Activated CD8-positive, alpha-beta T cell treated with anti-CD3 and anti-CD28 coated beads, Interleukin-2, amount 10 ng/mL, durations not matched to agents 7 days and 5 days (primary cell): Measurements from ENCODE around the gene KLHL20. TPM values are rescaled to one million over a fixed set of nuclear protein-coding genes. Genes with fewer than 3 reads are reported as not detected.
"Not testable (repeated sequence)": the region's sequence is repeated elsewhere in the genome, so short reads cannot be mapped to it uniquely, and the experiment has no call there.

Experiments
- ATAC-seq: fragments of 150-1000 bp; cut with Tn5 transposase; one replicate; pipeline ENCODE4 v1.10.0; 2021; ENCODE audit warnings: moderate library complexity
- CTCF ChIA-PET: fragments of 350-600 bp; sonication (Branson Sonifier 250); formaldehyde crosslinking; loops from one replicate; lab custom pipeline; 2021; ENCODE audit warnings: antibody characterized with exemption; lab: Charles Lee
- POLR2A ChIA-PET: fragments of 350-600 bp; sonication (Branson Sonifier 250); formaldehyde crosslinking; loops from one replicate; lab custom pipeline; 2021; ENCODE audit warnings: antibody characterized with exemption; lab: Charles Lee
- DNase-seq: peaks from one replicate; pipeline ENCODE4 v3.0.0-alpha.2; 2020
- H3K27ac Mint-ChIP-seq: one replicate; pipeline ENCODE4 v1.8.0; 2021; ENCODE audit warnings: mild to moderate bottlenecking, mixed read lengths
- H3K27me3 Mint-ChIP-seq: one replicate; pipeline ENCODE4 v1.8.0; 2021; ENCODE audit warnings: low read depth, mixed read lengths
- H3K36me3 Mint-ChIP-seq: one replicate; pipeline ENCODE4 v1.8.0; 2021; ENCODE audit warnings: low read depth, mixed read lengths
- H3K4me1 Mint-ChIP-seq: one replicate; pipeline ENCODE4 v1.8.0; 2021; ENCODE audit warnings: low read depth, mixed read lengths
- H3K4me3 Mint-ChIP-seq: one replicate; pipeline ENCODE4 v1.8.0; 2021; ENCODE audit warnings: mild to moderate bottlenecking, mixed read lengths
- H3K9me3 Mint-ChIP-seq: one replicate; pipeline ENCODE4 v1.8.0; 2022; ENCODE audit warnings: mixed read lengths; ENCODE audit not compliant: insufficient read depth
- total RNA-seq, 2 experiments: library from RNA; stranded (reverse); gene quantifications; one replicate each; pipeline ENCODE4 v1.2.3, GENCODE V29; 2021

KLHL20 gene
- total RNA-seq, 2 experiments from 2014 or later = 18.3 to 22.3 TPM

DNA sequence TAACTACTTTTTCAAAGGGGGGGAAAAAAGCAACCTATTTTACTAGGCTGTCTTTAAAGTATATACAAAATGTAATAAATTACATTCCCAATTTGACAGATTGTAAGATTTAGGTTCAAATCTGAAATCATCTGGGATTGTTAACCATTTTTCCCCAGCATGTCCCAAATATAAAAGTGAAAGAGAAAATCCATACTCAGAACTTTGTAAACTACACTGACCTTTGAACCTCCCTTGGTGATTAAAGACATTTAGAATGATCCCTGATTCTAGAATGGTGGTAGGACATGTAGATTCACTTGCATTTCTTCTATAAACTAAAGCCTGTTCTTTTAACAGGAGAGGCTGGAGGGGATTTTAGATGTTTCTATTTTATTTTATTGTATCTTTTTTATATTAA lies 39.0 kb downstream of the KLHL20 start:
- ATAC-seq = no peak
- Mint-ChIP-seq H3K4me3 (no peak overlapping the region), H3K27me3 (no peaks in the 10 kb centered on the region), H3K9me3 (no peaks in the 10 kb centered on the region), H3K36me3 (peaks cover 60% of the 10 kb centered on the region), H3K4me1 (no peaks in the 10 kb centered on the region), H3K27ac (no peak overlapping the region)
- ChIA-PET POLR2A (no interaction called here), CTCF (no interaction called here)
- no peak for DNase-seq

DNA sequence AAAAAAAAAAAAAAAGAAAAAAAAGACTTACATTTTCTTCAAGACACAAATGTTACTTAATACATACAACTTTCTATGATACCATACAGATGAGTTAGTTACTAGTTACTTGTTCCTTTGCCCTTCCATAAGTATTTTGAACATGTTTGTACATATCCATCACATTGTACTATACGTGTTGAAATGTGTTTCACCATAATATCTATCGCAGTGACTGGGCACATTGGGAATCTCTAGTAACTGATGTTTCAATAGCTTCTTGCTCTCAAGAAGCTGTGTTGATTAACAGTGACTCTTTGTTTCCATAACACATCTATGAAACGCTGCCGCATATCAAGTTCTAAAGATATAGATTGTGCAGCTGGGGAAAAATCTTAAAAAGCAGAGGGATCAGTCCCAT lies 42.9 kb downstream of the KLHL20 start:
- Mint-ChIP-seq H3K9me3 (peaks cover 21% of the 10 kb centered on the region), H3K4me1 (peaks cover 16% of the 10 kb centered on the region), H3K36me3 (peaks cover 74% of the 10 kb centered on the region), H3K27me3 (no peaks in the 10 kb centered on the region), H3K4me3 (no peak overlapping the region), H3K27ac (no peak overlapping the region)
- CTCF ChIA-PET = no interaction called here
- DNase-seq = no peak
- POLR2A ChIA-PET = no interaction called here
- no peak for ATAC-seq

DNA sequence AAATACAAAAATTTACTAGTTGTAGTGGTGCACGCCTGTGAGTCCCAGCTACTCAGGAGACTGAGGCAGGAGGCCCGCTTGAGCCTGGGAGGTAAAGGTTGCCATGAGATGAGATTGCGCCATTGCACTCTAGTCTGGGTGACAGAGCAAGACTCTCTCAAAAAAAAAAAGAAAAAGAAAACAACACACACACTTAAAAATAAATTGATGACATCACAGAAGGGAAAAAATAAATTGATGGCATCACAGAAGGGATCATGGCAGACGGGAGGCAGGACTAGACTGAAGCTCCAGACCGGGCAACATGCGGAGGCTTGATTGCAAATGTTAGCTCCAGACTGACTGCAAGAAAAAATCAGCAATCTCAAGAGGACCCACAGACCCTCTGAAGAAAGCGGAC lies 43.3 kb downstream of the KLHL20 start:
- Mint-ChIP-seq H3K27me3 (no peaks in the 10 kb centered on the region), H3K4me1 (peaks cover 16% of the 10 kb centered on the region), H3K4me3 (no peak overlapping the region), H3K36me3 (peaks cover 77% of the 10 kb centered on the region), H3K9me3 (peaks cover 25% of the 10 kb centered on the region), H3K27ac (no peak overlapping the region)
- ATAC-seq = no peak
- ChIA-PET POLR2A (no interaction called here), CTCF (no interaction called here)
- DNase-seq = no peak

DNA sequence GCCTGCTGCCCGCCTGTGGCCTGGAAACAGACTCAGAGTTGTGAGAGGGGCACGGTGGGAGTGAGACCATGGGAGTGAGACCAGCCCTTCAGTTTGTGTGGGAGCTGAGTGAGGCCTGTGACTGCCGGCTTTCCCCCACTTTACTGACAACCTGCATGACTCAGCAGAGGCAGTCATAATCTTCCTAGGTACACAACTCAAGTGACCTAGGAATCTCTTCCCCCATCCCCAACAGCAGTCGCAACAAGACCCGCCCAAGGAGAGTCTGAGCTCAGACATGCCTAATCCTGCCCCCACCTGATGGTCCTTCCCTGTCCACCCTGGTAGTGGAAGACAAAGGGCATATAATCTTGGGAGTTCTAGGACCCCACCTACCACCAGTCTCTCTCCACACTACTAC lies 44.2 kb downstream of the KLHL20 start:
- ATAC-seq = no peak
- H3K27ac Mint-ChIP-seq = no peak overlapping the region
- ChIA-PET CTCF (no interaction called here), POLR2A (no interaction called here)
- peaks cover 16% of the 10 kb centered on the region for H3K4me1 Mint-ChIP-seq
- H3K36me3 Mint-ChIP-seq = peaks cover 77% of the 10 kb centered on the region
- DNase-seq = no peak
- no peaks in the 10 kb centered on the region for H3K27me3 Mint-ChIP-seq
- no peak overlapping the region for H3K4me3 Mint-ChIP-seq
- H3K9me3 Mint-ChIP-seq = peaks cover 28% of the 10 kb centered on the region

DNA sequence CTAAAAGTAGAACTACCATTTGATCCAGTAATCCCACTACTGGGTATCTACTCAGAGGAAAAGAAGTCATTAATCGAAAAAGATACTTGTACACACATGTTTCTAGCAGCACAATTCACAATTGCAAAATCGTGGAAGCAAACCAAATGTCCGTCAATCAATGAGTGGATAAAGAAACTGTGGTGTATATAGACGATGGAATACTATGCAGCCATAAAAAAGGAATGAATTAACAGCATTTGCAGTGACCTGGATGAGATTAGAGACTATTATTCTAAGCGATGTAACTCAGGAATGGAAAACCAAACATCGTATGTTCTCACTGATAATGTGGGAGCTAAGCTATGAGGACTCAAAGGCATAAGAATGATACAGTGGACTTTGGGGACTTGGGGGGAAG lies 49.5 kb downstream of the KLHL20 start:
- CTCF ChIA-PET, ATAC-seq, H3K4me3 Mint-ChIP-seq, H3K27me3 Mint-ChIP-seq, DNase-seq, H3K27ac Mint-ChIP-seq: not testable (repeated sequence)
- Mint-ChIP-seq H3K36me3 (peaks cover 62% of the 10 kb centered on the region), H3K9me3 (peaks cover 35% of the 10 kb centered on the region), H3K4me1 (peaks cover 16% of the 10 kb centered on the region)
- POLR2A ChIA-PET = interaction anchor here (0.6 to 0.9 kb wide), 2 partner anchors 22 to 105 kb away, joined by 3 read pairs; no protein-coding TSS in a partner anchor

DNA sequence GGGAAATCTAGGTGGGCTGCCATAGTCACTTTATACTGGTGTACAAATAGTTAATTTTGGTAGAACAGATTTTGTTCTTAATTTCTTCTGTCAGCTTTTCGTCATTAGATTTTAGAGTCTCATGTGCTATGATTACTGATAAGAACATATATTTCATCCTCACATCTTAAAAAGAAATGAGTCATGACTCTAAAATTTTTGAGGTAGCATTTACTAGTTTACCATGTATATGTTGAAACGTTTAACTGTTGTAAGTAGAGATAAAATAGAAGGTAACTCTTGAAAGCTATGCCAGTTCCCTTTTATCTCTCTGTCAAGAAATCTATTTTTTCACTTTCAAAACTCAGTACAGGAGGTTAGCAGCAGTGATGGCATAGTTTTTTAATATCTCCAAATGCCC lies 53.4 kb downstream of the KLHL20 start:
- DNase-seq = no peak
- H3K27me3 Mint-ChIP-seq = no peaks in the 10 kb centered on the region
- peaks cover 4% of the 10 kb centered on the region for H3K4me1 Mint-ChIP-seq
- no peak overlapping the region for H3K27ac Mint-ChIP-seq
- no peak overlapping the region for H3K4me3 Mint-ChIP-seq
- H3K9me3 Mint-ChIP-seq = peaks cover 10% of the 10 kb centered on the region
- ATAC-seq = no peak
- POLR2A ChIA-PET = no interaction called here
- CTCF ChIA-PET = no interaction called here
- peaks cover 33% of the 10 kb centered on the region for H3K36me3 Mint-ChIP-seq

DNA sequence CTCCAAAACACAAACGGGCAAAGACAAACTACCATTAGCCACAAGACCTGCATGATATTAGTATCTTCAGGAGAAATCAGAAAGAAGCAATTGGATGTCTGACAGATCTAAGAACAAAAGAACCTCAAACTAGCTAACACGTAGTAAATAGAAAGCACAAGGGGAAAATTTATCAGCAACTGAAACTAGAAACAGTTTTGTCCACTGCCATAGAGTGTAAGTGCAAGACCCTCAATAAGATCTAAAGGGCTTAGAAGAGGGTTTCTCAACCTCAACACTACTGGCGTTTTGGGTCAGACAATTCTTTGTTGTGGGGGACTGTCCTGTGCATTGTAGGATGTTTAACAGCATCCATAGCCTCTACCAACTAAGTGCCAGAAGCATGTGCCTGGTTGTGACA lies 54.0 kb downstream of the KLHL20 start:
- Mint-ChIP-seq H3K4me1 (peaks cover 4% of the 10 kb centered on the region), H3K27ac (no peak overlapping the region), H3K9me3 (peaks cover 8% of the 10 kb centered on the region), H3K27me3 (no peaks in the 10 kb centered on the region), H3K36me3 (peaks cover 28% of the 10 kb centered on the region), H3K4me3 (no peak overlapping the region)
- ChIA-PET CTCF (no interaction called here), POLR2A (no interaction called here)
- DNase-seq = no peak
- no peak for ATAC-seq

DNA sequence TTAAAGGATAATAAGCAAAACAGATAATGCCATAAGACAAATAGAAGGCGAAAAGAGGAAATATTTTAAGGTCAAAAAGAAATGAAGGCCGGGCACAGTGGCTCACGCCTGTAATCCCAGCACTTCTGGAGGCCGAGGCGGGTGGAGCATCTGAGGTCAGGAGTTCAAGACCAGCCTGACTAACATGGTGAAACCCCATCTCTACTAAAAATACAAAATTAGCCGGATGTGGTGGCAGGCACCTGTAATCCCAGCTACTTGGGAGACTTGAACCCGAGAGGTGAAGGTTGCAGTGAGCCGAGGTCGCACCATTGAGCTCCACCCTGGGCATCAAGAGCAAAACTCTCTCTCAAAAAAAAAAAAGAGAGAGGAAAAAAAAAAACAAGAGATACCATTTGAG lies 55.5 kb downstream of the KLHL20 start:
- H3K4me3 Mint-ChIP-seq, H3K27me3 Mint-ChIP-seq, H3K27ac Mint-ChIP-seq, DNase-seq, H3K4me1 Mint-ChIP-seq, ATAC-seq, POLR2A ChIA-PET, CTCF ChIA-PET, H3K9me3 Mint-ChIP-seq: not testable (repeated sequence)
- H3K36me3 Mint-ChIP-seq = peaks cover 24% of the 10 kb centered on the region

DNA sequence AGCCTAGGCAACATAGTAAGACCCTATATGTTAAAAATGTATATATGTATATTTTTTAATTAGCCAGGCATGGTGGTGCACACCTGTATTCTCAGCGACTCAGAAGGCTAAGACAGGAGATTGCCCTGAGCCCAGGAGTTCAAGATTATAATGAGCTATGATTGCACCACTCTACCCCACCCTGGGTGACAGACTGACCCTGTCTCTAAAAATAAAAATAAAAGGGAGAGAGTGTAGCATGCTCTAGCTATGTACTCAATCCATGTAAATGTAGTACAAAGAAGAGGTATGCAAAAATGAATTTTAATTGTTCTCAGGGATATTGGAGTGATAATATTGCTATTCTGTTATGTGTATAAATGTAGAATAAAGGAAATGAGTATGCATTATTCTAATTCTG lies 56.8 kb downstream of the KLHL20 start:
- Mint-ChIP-seq H3K36me3 (peaks cover 33% of the 10 kb centered on the region), H3K27ac (no peak overlapping the region), H3K9me3 (no peaks in the 10 kb centered on the region), H3K27me3 (no peaks in the 10 kb centered on the region), H3K4me3 (no peak overlapping the region), H3K4me1 (peaks cover 4% of the 10 kb centered on the region)
- POLR2A ChIA-PET = interaction anchor here (1.9 kb wide), 1 partner anchor 8 kb away, joined by 4 read pairs; no protein-coding TSS in a partner anchor
- no peak for DNase-seq
- CTCF ChIA-PET = interaction anchor here (0.7 to 1.0 kb wide), 2 partner anchors 12 to 342 kb away, joined by 3 to 4 read pairs; no protein-coding TSS in a partner anchor
- ATAC-seq = no peak

DNA sequence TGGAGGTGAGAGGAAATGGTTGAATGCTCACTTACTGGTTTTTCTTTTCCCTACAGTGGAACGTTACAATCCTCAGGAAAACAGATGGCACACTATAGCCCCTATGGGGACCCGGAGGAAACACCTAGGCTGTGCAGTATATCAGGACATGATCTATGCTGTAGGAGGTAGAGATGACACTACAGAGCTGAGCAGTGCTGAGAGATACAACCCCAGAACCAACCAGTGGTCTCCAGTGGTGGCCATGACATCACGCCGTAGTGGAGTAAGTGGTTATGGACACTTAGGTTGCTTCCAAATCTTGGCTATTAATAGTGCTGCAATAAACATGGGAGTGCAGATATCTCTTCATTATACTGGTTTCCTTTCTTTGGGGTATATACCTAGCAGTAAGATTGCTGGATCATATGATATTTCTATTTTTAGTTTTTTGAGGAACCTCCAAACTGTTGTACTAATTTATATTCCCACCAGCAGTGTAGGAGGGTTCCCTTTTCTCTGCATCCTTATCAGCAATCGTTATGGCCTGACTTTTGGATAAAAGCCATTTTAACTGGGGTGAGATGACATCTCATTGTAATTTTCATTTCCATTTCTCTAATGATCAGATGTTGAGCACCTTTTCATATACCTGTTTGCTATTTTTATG lies 60.9 kb downstream of the KLHL20 start:
- POLR2A ChIA-PET = no interaction called here
- DNase-seq (no peak), ATAC-seq (no peak)
- Mint-ChIP-seq H3K27me3 (no peaks in the 10 kb centered on the region), H3K9me3 (no peaks in the 10 kb centered on the region), H3K4me3 (no peak overlapping the region), H3K4me1 (no peaks in the 10 kb centered on the region), H3K36me3 (peaks cover 56% of the 10 kb centered on the region), H3K27ac (no peak overlapping the region)
- CTCF ChIA-PET = no interaction called here

DNA sequence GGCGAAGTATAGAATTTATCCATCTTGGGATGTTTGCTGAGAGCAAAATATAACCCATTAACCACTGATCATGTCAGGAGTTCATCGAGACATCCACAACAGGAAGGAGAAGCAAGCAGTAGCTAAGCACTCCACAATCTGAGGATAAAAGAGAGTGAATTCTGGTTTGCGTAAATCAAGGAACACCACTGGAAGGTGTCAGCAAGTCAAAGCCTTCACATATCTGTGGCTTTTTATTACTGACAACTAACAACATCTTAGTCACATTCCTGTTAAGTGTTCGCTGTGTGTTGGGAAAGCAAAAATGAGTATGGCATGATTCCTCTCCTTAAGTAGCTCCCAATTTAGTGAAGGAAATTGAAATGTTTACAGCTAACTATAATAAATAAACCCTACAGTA lies 65.2 kb downstream of the KLHL20 start:
- no peaks in the 10 kb centered on the region for H3K27me3 Mint-ChIP-seq
- DNase-seq (no peak), ATAC-seq (no peak)
- H3K4me1 Mint-ChIP-seq = no peaks in the 10 kb centered on the region
- no peaks in the 10 kb centered on the region for H3K9me3 Mint-ChIP-seq
- ChIA-PET POLR2A (interaction anchor here (0.6 to 1.9 kb wide), 4 partner anchors 8 to 72 kb away, joined by 3 to 4 read pairs (median 3); no protein-coding TSS in a partner anchor), CTCF (interaction anchor here (1.6 kb wide), 1 partner anchor 350 kb away, joined by 4 read pairs; no protein-coding TSS in a partner anchor)
- no peak overlapping the region for H3K4me3 Mint-ChIP-seq
- H3K36me3 Mint-ChIP-seq = peaks cover 76% of the 10 kb centered on the region
- no peak overlapping the region for H3K27ac Mint-ChIP-seq

DNA sequence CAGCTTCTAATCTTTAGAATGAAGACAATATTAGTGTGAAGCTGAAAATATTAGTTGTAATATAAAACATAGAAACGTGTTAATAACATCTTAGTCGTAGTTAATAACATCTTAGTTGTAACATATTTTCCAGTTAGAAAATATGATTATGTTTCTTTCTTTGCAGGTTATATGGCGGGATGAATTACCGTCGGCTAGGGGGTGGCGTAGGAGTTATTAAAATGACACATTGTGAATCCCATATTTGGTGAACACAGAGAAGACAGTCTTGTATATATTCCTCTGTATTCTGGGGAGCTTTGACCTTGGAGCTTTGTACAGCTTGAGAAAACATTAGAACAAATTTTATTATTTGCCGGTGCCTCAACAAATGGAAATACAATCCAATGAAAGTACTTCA lies 70.2 kb downstream of the KLHL20 start:
- ATAC-seq (no peak), DNase-seq (no peak)
- H3K9me3 Mint-ChIP-seq = no peaks in the 10 kb centered on the region
- no peak overlapping the region for H3K4me3 Mint-ChIP-seq
- ChIA-PET POLR2A (no interaction called here), CTCF (no interaction called here)
- no peaks in the 10 kb centered on the region for H3K27me3 Mint-ChIP-seq
- no peaks in the 10 kb centered on the region for H3K4me1 Mint-ChIP-seq
- peaks cover 50% of the 10 kb centered on the region for H3K36me3 Mint-ChIP-seq
- H3K27ac Mint-ChIP-seq = no peak overlapping the region
